Activated CD4-positive, alpha-beta T cell treated with anti-CD3 and anti-CD28 coated beads, Interleukin-2, amount 50 U/mL, for 16 hours (primary cell): ENCODE measurements around the gene ZIC4.

Experiments
- DNase-seq: peaks from one replicate; pipeline ENCODE4 v3.0.0-alpha.2; 2020

The ZIC4 gene

DNA sequence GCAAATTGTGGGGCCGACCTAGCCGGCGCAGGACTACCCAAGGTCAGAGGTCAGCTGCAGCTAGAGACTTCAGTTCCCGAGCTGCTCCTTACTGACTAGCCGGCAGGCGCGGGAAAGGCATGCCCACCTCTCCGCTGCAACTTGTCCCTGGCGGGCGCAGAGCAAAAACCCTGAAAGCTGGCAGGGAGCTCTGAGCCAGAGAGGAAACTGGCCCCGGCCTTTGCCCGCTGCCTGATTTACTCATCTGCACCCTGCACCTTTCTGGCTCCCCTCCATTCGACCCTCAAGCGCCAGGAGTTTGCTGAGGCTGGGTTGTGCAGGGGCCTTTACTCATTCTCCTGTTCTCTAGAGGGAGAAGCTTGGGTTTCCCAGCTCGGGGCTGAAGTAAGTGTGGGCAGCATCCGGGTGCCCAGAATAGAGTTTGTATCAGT lies 1.5 kb downstream of the ZIC4 start:
- no peak for DNase-seq

DNA sequence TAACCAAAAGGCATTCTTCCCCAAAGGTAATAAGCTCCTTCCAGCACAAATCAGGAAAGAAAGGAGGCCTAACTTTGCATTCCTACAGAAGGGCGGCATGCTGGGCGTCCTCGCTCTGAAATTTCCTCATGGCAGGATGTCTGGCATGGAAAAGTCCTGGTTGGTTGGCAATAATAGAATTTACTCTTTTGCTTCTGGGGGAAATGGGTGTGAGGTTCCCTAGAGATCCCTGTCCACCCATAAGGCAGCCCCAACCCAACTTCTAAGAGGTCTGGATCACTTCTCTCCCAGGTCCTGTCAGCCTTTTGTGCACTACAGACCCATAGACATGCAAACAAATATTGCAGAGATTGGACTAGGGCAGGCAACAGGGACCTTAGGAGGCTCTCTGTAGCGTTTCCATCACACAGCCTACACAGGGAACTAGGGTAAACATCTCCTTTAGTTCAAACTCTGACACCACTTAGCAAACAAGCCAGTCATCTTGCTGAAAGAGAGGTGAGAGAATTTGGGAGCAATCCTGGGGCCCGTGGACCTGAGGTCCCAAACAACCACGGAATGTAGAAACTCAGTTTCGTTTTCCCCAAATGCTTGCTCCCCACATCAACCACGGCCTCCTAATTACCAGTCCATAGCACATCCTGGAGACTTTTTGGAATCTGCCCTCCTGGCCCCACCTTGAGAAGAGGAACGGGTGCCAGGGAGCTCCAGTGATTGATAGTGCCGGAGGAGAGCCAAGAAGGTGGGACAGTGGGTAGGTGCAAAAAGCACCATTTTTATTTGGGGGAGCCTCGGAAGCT lies 2.1 kb downstream of the ZIC4 start:
- DNase-seq: no peak

DNA sequence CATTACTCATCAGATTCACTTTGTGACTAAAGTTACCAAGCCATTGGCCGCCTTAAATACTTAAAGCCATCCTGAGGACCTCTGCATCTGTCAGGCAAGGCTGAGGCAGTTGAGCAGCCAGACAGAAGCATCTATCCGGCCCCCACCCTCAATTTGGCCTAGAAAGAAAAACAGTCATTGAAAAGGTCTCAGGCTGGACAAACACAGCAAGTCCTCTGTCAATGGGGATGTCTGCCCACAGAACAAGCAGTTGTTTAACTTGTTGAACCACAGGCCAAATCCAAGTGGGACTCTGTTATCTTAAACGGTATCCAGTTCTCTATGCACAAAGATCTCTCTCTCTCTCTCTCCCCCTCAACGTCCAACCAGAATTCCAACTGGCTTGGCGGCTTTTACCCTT lies 2.8 kb downstream of the ZIC4 start:
- no peak for DNase-seq

DNA sequence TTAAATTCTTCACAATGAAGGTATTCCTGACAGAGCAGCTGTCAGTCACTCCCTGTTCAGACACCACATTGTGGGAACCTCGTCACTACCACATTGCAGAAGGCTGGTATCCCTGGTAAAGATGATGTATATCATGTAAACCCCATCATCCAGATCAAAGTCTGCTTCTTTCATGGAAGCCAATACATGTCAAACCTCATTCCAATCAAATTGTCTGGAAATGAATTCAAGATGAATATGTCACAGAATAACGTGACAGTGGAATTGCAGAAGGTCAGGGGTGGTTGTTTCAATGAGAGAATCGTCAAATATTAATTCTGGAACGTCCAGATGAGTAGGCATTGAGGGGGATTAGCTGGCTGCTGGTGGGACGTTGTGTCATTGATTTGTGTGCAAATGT lies 4.2 kb downstream of the ZIC4 start:
- no peak for DNase-seq

DNA sequence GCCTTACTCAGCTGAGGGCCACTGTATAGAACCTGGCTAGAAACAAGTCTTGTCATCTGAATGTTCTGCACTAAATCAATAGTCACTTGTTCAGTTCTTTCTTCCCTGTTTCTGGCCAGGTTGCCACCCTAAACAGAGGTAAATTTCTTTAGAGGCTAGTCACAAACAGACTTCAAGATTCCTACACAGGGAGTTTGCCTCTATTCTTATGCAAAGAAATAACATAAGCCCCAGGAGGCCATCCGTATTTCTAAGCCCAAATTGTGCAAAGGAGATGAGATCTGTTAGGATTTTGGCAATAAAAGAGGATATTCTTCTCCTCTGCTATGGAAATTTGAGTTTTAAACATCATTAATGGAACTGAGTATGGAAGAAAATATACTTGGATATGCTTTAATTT lies 4.9 kb downstream of the ZIC4 start:
- no peak for DNase-seq

DNA sequence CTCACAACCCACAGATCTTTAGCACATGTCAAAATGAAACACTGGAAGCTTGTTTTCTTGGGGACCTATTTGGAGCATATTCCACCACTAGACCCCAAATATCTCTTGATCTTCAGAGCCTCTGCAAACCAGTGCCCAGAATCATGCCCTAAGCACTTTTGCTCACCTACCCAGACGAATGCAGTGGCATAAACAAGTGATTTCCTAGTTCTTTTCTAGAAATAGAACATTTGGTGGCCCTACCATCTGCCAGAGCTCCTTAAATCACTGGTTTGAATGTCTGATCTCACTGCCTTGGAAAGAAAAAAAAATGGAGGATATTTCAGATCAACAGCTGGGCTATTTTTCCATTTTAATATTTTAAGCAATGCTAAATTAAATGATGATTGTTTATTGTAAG lies 5.3 kb downstream of the ZIC4 start:
- no peak for DNase-seq

DNA sequence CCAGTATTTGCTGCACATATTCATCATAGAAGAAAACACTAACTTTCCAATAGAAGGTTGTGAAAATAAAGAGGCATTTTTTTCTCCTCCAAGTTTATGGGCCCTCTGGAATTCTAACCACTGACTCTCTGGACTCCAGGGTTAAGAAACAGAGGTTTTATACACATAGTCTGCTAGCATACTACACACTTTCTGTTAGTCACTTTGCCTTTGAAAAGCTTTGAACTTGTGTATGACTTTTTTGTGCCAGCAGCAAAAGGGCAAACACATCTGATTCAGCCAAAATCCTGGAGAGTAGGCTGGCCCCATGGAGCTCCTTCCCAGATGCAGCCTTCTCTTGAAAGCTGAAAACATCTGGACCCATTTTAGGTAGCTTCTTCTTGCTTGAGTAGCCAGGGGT lies 6.2 kb downstream of the ZIC4 start:
- DNase-seq: no peak

DNA sequence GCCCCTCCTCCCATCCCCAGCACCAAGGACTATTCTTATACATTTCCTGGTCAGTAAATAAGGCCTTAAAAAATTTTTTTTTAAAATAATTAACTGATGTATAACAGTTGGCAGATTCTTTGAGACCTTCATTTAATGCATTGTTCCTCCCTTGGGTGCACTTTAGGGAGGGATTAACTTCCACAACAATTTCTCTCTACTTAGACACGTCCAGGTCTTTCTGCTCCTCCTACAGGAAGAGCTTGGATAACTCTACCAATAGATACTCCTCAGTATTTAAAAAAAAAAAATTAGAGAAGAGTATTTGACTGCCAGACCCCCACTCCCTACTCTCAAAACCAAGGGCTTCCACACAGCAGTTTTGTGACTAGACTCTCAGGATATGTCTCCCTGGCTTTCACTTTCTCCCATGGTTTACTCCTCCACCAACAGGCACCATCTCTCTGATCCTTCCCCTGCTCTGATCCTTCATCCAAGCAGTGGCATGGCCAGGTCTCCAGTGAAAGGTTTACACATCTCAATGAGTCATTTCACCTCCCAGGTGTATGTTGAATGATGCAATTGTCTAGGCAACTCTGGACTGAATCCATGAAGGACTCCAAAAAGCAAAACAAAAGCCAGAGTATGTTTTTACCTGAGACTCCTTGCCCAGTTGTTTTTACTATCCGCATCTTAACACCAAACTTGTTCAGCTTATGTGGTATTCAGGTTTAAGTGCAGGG lies 7.4 kb downstream of the ZIC4 start:
- DNase-seq: no peak

DNA sequence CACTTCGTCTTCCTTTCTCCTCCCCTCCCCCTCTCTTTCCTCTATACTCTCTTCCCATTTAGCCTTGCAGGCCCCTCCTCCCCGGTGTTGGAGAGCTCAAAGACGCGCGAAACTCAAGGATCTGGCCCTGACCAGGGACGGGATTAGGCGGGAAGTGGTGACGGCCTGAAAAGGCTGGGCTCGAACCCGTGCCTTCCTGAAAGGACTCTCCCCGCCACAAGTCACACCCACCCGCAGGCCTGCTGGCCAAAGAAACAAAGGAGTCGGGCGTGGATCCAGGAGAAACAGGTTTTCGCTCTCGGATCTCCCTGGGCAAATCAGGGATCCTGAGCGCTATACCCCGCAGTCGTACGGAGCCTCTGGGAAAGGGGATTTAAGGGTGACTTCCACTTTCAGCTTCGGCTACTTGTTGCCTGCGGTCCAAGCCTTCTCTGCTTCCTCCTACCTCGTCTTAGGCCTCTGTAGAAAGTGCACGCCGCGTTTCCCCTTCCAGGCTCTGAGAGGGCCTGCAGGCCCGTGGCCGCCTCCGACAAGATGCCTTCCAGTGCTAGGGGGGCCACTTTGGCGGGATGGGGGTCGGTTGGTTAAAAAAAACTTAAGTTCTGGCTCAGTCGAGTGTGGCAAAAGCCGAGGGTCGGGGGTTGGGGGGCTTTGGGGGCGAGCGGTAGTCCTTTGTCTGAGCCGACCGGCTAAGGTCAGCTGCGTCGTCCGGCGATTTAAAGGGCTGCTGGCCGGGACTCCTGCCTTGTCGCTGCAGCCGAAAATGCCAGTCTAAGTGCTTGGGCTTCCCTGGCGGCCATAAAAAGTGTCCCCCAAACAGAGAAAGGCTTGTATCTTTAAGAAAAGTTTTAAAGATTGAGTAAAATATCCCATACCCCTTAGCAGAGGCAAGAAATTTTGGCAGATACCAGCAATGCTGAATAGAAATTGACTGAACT lies 8.2 kb downstream of the ZIC4 start:
- no peak for DNase-seq

DNA sequence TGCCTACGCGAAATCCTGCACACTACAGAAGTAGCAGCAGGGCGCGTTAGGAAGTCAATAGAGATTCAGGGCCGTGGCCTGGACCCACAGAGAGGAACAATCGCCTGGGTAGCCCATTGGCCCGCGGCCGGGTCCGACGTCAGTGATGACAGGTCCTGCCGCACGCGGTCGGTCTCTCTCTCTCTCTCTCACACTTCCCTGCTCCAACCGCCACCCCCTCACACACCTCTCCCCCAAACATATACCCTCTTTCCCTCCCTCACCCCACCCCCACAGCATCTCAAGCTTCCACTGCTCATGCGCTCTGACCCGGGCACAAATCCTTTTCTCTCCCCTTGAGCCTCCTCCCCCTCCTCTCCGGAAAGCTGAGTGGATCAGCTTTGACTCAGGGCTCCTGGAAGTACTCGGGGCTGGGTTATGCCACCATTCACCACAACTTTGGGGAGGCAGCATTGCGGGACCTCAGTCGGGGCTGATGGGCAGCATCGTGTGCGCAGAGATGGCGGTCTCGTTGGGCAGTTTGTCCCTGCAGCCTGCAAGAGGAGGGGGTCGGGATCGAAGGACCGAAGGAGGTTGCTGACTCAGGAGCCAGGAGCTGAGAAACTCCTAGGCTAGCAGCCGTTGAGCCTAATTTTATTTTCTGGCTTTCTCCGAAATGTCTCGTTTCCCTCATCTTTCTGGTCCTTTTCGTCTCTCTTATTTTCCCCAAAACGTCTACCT lies 9.0 kb downstream of the ZIC4 start:
- no peak for DNase-seq

DNA sequence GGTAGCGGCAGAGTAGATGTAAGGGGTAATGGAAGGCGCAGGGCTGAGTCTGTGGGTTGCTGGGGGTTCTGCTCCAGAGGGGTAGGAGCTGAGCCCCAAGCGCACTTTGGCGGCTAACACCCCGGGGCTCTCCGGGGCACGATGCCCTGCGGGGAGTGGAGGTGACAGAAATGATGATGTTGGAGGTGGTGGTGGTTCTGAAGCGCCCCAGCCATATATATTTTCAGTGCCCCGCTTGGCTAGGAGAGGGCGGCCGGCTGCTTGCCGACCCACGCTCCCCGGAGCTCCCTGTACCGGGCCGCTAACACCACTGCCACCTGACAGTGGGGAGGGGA lies 9.7 kb downstream of the ZIC4 start:
- no peak for DNase-seq

DNA sequence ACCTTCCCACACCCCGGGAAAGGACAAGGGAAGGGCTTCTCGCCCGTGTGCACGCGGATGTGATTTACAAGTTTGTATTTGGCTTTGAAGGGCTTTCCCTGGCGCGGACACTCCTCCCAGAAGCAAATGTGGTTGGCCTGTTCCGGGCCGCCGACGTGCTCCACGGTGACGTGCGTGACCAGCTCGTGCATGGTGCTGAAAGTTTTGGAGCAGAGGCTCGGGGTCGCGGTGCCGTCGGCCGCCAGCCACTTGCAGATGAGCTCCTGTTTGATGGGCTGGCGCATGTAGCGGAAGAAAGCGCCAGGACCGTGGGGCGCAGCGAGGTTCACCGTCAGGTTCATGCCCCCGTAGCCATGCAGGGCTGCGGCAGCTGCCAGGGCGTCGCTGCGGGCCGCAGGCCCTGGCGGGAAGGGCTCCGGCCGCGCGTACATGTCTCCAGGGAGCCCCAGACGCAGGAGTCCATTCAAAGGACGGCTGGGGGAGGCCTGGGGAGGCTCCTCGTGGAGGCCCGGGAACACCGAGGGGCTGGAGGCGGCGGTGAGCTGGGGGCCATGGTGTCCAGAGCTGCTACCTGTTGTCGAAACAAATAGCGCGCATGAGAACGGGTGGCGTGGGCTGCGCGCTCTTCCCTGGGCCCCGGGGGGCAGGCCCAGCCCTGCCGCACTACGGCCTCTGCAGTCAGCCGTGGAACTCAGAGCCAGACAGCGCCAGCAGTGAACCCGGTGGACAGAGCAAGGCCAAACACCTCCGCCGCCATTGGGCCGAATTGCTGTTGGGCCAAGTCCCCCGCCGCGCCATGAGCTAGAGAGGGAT lies 10.2 kb downstream of the ZIC4 start:
- DNase-seq: no peak

DNA sequence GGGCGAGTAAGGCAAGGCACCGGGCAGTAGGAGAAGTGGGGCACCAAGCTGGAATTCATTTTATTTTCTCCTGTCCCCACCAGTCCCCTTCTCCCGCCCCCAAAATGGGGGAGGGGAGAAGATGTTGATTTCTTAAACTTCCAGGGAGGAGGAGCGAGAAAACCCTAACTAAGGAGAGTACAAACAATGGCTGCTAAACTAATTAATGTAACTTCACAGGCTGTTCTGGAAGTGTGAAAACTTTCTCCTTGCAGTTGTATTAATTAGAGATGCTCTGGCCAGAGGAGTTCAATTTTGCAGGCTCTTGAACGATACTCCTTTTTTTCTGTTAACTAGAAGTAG lies 11.5 kb downstream of the ZIC4 start:
- no peak for DNase-seq

DNA sequence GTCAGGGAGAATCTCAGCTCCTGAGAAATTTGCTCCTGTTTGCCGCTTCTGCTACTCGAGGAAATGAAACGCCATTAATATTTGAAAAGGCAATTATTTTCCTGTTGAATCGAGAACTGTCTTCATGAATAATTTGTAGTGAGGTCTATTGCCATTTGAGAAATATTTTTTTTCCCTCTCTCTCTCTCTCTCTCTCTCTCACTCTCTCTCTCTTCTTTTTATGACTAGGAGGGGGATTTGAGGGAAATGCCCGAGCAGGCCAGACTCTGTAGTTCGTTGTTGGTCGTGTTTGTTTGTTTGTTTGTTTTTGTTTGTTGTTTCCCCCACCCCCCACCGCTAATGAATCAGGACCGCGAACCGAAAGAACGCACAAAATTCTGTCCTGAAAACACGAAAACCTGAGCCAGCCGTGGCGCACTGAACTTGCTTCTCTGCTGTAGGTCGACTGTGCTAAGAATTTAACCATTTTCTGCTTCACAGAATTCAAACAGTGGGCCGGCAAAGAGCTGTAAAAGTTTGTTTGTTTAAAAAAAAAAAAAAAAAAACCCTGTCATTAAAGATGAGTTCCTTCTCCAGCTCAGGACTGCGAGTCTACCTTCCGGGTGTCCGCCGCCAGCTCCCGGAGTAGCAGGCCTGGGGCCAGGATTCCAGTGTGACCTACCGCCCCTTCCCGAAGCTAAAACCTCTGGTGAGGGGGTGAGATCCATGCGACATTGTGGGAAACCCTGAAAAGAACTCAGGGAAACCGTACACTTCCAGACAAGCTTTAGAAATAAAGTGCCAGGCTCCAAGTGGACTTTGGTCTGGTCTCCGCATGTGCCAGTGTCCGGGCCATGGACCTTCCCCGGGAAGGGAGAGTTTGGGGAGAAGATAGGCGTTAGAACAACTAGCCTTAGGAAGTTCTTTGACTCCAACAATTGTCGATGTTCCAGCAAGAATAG lies 12.1 kb downstream of the ZIC4 start:
- DNase-seq: no peak

DNA sequence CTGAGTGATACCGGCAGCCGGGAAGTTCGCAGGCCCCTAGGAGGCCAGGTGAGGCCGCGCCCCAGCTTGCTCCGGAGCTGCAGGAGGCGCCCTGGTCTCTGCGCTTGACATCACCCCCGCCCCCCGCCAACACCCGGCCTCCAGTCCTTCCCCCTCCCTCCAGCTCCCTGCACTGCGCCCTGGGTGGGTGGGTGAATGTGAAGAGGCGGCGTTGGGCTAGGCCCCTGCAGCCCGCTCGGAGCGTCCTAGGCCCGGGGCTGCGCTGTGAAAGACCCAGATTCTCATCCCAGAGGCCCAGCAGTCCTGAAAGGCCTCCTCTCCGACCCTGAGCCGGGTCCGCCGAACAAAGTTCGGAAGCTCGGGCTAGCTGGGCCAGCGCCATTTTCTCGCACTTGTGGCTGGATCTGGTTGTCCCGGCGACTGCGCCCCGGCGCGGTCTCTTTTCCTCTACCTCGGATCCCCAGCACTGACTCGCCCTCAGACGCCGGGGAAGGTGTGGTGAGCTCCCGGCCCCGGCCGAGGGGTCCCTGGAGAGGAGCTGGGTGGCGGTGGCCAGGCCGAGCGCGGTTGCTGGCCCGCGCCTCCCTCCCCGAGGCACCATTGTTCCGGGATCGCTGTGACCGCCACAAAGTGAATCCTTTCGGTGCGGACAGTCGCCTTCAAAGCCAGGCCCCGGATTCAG lies 12.9 kb downstream of the ZIC4 start:
- DNase-seq: no peak

DNA sequence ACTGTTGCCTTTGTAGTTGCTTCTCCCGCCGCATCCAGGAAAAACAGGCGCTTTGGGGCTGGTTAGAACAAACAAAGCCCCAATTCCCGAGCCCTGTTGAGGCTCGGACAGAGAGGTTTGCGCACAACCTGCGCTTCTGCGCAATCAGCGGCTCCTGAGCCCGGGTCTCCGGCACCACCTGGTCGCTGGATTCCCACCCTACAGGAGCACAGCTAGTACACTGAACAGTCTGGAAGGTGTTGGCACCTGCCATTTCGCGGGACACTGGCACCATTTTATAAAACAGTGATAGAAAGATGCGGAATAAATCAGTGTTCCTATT lies 13.8 kb downstream of the ZIC4 start:
- DNase-seq: no peak

DNA sequence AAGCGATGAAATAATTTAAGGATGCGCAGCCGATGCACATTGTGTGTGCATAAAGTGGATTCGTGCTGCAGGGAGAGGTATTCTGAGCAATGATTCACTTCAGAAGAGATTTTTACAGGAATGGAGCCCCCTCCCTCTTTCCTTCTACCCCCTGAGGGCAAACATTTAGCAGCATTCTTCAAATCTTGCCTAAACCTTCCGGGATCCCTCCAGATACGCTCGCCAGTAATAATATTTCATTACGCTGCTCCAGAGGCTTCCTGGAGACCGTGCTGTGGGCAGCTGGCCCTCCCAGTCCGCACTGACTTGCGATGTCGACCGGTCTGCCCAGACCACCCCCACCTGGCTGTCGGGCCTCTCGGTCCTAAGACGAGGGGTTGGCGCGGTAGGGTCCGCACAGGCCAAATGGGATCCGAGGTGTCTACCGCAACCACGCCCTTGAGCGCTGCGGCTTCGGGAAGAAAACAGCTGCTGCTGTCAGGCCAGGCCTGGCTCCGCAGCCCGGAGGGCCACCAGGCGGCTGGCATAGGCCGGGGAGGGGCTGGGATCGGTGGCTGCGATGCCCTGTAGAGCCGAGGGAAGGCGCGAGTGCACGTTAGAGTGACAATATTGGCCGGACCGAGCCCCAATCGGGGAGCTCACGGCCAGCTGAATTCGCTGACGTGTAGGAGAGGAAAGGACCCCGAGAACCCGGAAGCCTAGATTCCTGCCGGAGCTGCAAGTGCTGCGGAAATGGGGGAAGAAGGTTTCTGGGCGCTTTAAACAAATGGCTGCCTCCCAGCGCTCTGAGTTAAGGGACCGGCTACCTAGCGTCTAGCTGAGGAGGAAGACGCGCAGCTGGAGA lies 14.3 kb downstream of the ZIC4 start:
- no peak for DNase-seq

DNA sequence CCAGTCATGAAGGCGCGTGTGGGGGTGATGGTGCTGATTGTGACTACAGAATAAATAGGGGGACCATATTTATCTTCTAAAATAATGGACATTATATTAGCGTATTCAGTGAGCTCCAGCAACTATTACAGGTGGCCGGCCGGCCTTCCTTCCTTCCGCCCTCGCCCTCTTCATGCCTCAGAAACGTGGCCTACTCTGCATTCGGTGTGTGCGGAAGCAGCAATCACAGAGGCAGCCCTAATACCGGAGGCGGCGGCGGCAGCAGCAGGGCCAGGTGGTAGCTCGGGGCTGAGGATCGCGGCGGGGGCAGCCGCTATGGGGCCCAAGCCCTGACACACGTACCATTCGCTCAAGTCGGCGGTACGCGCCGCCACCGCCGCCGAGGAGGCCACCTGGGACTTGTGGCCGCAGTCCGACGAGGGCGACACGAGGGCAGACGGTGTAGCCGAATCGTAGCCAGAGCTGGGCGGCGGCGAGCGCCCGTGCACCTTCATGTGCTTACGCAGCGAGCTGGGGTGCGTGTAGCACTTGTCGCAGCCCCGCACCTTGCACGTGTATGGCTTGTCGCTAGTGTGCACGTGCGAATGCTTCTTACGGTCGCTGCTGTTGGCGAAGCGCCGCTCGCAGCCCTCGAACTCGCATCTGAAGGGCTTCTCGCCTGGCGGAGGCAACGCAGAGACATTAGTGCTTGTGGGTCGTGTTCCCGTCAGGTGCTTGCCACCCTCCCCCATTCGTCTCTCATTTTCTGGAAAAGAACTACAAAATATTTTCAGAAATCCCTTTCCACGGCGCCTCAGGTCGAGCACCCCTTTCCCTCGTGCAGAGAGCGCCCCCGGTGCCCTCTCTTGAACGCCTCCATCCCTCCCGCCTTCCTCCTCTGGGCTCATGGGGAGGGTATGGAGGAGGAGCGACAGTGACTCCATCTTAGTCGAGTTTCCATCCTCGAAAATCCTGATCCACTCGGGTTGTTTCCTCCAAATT lies 15.5 kb downstream of the ZIC4 start:
- no peak for DNase-seq
